ENCODE measurements around the gene ITIH3. TPM values are rescaled to one million over a fixed set of nuclear protein-coding genes. Genes with fewer than 3 reads are reported as not detected.

Gene ITIH3
- total and polyA plus RNA-seq, 2 of the 8 experiments (the other 6 are each of a cell fraction or from before 2014, with no cell fraction given) = not detected

- CTCF ChIA-PET (ENCODE audit: partially characterized antibody) = interaction anchor here (1.0 to 4.2 kb wide), 5 partner anchors 11 to 48 kb away, joined by 3 to 46 read pairs (median 9); partner anchors contain the start of gene MUSTN1
- no peak overlapping the region for H4K91ac ChIP-seq (replicated peaks; ENCODE audit: insufficient read length, low read length)
- POLR2A ChIA-PET (ENCODE audit: partially characterized antibody) = no interaction called here
- no peak overlapping the region for H3K4me3 ChIP-seq (ENCODE audit: extremely low read depth in 1 of 4, insufficient read depth in 2 of 4, low read depth in 3 of 4, low read length in 4 of 4)
- no peak overlapping the region for H2BK15ac ChIP-seq (ENCODE audit: low read length)
- H3K23me2 ChIP-seq (ENCODE audit: low read depth, low read length) = no peaks in the 10 kb centered on the region
- H3K9me3 ChIP-seq (ENCODE audit: insufficient read depth in 2 of 2, low read depth in 1 of 2, low read length in 1 of 2) = no peaks in the 10 kb centered on the region
- WGBS, 2 experiments (ENCODE audit: extremely low coverage in 1 of 2, insufficient coverage in 1 of 2, insufficient read length in 1 of 2, insufficient replicate concordance in 2 of 2, low coverage in 1 of 2, low lambda C conversion rate in 2 of 2, missing lambda C conversion rate in 1 of 2) = 85% methylated on average over 6 of the region's 6 CpGs; no CpG with 5 or more reads in 1 of the 2 experiments
- H2AFZ ChIP-seq (ENCODE audit: low read length) = no peak overlapping the region
- no peak overlapping the region for H2BK120ac ChIP-seq (replicated peaks; ENCODE audit: low read depth, low read length)
- no peak overlapping the region for H2BK20ac ChIP-seq (ENCODE audit: low read length)
- TF ChIP-seq POLR2A (IDR thresholded peaks at IDR 0.05; ENCODE audit: control extremely low read depth in 1 of 2, low read depth in 2 of 2, low read length in 2 of 2) = no peak
- no peak for TF ChIP-seq SIN3A (conservative IDR thresholded peaks at IDR 0.05 in 1 of 2, IDR thresholded peaks at IDR 0.05 in 1 of 2; ENCODE audit: low read depth in 1 of 2, low read length in 2 of 2)
- TF ChIP-seq SP1 (IDR thresholded peaks at IDR 0.05; ENCODE audit: low read depth, low read length) = no peak
- no peak for TF ChIP-seq MAX (IDR thresholded peaks at IDR 0.05)
- no peak for TF ChIP-seq ATF2 (IDR thresholded peaks at IDR 0.05; ENCODE audit: low read length)
- TF ChIP-seq SIRT6 (IDR thresholded peaks at IDR 0.05; ENCODE audit: low read length) = no peak
- TF ChIP-seq POLR2AphosphoS5 (IDR thresholded peaks at IDR 0.05; ENCODE audit: low read depth, low read length) = no peak
- TF ChIP-seq KDM1A (IDR thresholded peaks at IDR 0.05; ENCODE audit: borderline replicate concordance, low read length) = no peak
- no peak overlapping the region for H3K18ac ChIP-seq (ENCODE audit: extremely low read depth, low read length)
- no peaks in the 10 kb centered on the region for H3K79me1 ChIP-seq (ENCODE audit: low read depth, low read length)
- no peaks in the 10 kb centered on the region for H3K4me1 ChIP-seq (replicated peaks in 1 of 4; ENCODE audit: control insufficient read depth in 3 of 4, insufficient read depth in 4 of 4, low read length in 3 of 4)
- no peak for FAIRE-seq
- no peaks in the 10 kb centered on the region for H3K27me3 ChIP-seq (replicated peaks in 1 of 4; ENCODE audit: control insufficient read depth in 3 of 4, extremely low read depth in 1 of 4, insufficient read depth in 3 of 4, low read length in 3 of 4)
- no peak overlapping the region for H3K4me2 ChIP-seq (ENCODE audit: insufficient read depth in 1 of 2, low read depth in 2 of 2, low read length in 2 of 2)
- H3K79me2 ChIP-seq (ENCODE audit: control insufficient read depth in 1 of 2, insufficient read depth in 2 of 2, low read length in 2 of 2) = no peaks in the 10 kb centered on the region
- no peak overlapping the region for H3K14ac ChIP-seq (ENCODE audit: insufficient read length)
- peaks cover 3 to 13% (median 10%) of the 10 kb centered on the region in 4 experiments; a peak in 7 of 8 replicates for H3K36me3 ChIP-seq (ENCODE audit: control insufficient read depth in 2 of 4, insufficient read depth in 4 of 4, low read length in 3 of 4)
- H3K56ac ChIP-seq (replicated peaks; ENCODE audit: insufficient read length, low read depth, low read length) = no peak overlapping the region
- no peak overlapping the region for H3K27ac ChIP-seq (ENCODE audit: low read depth, low read length)
- H3K9ac ChIP-seq (replicated peaks in 1 of 4; ENCODE audit: extremely low read depth in 1 of 4, low read depth in 3 of 4, low read length in 3 of 4) = no peak overlapping the region
- H4K8ac ChIP-seq (ENCODE audit: extremely low read depth, insufficient read depth, low read length) = no peak overlapping the region
- no peak overlapping the region for H3K23ac ChIP-seq (ENCODE audit: insufficient read length)
- H2BK5ac ChIP-seq (ENCODE audit: low read depth, low read length) = no peak overlapping the region; the same call in 1 of the 2 replicates
- H4K5ac ChIP-seq (ENCODE audit: insufficient read length, low read depth, low read length) = no peak overlapping the region
- peaks cover 0 to 2% of the 10 kb centered on the region in 2 experiments for H4K20me1 ChIP-seq (replicated peaks in 1 of 2; ENCODE audit: control insufficient read depth in 1 of 2, insufficient read depth in 2 of 2, low read length in 2 of 2)
- H2AK5ac ChIP-seq (ENCODE audit: low read depth, low read length) = no peak overlapping the region
- no peak overlapping the region for H3K4ac ChIP-seq (replicated peaks; ENCODE audit: insufficient read length, low read depth, low read length)
- DNase-seq (ENCODE audit: low read depth in 1 of 2, low spot score in 2 of 2) = no peak
- no peak overlapping the region for H2BK12ac ChIP-seq (ENCODE audit: low read depth, low read length)
These were observed 52.6 kb downstream of the ITIH3 start for GRCh38 chr3:52847241-52847640.
